ENCODE data around the gene LY9.

GRCh38 chr1:160807738-160808137, 11.8 kb downstream of the LY9 start:
- TF ChIP-seq CTCF (IDR thresholded peaks at IDR 0.05), result no peak
- no peak for TF ChIP-seq EZH2 (IDR thresholded peaks at IDR 0.05)

Measured in neural progenitor cell (in vitro differentiated cells).